Dendritic cell treated with granulocyte-macrophage colony-stimulating factor and Interleukin-4, amounts not matched to agents 40 ng/mL and 50 ng/mL, for 4 days (primary cell): ENCODE data around the gene DENND5B.
"Not testable (repeated sequence)": the region's sequence is repeated elsewhere in the genome, so short reads cannot be mapped to it uniquely, and the experiment has no call there.

Source experiments
- H3K27ac Mint-ChIP-seq: one replicate; pipeline ENCODE4 v1.8.0; 2022; ENCODE audit warnings: mild to moderate bottlenecking, mixed read lengths
- H3K27me3 Mint-ChIP-seq: one replicate; pipeline ENCODE4 v1.8.0; 2022; ENCODE audit warnings: mild to moderate bottlenecking, mixed read lengths
- H3K36me3 Mint-ChIP-seq: one replicate; pipeline ENCODE4 v1.8.0; 2022; ENCODE audit warnings: low read depth, mixed read lengths
- H3K4me1 Mint-ChIP-seq: one replicate; pipeline ENCODE4 v1.8.0; 2022; ENCODE audit warnings: low read depth, mixed read lengths
- H3K4me3 Mint-ChIP-seq: one replicate; pipeline ENCODE4 v1.8.0; 2022; ENCODE audit warnings: mild to moderate bottlenecking, moderate library complexity, mixed read lengths
- H3K9me3 Mint-ChIP-seq: one replicate; pipeline ENCODE4 v1.8.0; 2022; ENCODE audit warnings: mixed read lengths
- intact Hi-C: fragments of 100-400 bp; cut with micrococcal nuclease; formaldehyde crosslinking; loops from one replicate; pipeline ENCODE4 v1.15.0; 2022

Gene DENND5B

GRCh38 chr12:31558521-31558920 lies 32.4 kb downstream of the DENND5B start:
- Mint-ChIP-seq H3K4me3 (no peak overlapping the region), H3K27me3 (no peaks in the 10 kb centered on the region)

GRCh38 chr12:31557707-31558106 lies 33.2 kb downstream of the DENND5B start:
- H3K9me3 Mint-ChIP-seq, result peaks cover 12% of the 10 kb centered on the region
- H3K27ac Mint-ChIP-seq, result no peak overlapping the region
- H3K27me3 Mint-ChIP-seq, result no peaks in the 10 kb centered on the region
- no peak overlapping the region for H3K4me3 Mint-ChIP-seq
- intact Hi-C loops, result no loop called here
- no peaks in the 10 kb centered on the region for H3K4me1 Mint-ChIP-seq
- H3K36me3 Mint-ChIP-seq, result no peaks in the 10 kb centered on the region

More at GRCh38 chr12:31558521-31558920, 32.4 kb downstream of the DENND5B start:
- peaks cover 12% of the 10 kb centered on the region for H3K9me3 Mint-ChIP-seq
- H3K4me1 Mint-ChIP-seq, result no peaks in the 10 kb centered on the region
- no peaks in the 10 kb centered on the region for H3K36me3 Mint-ChIP-seq
- intact Hi-C loops, result no loop called here
- no peak overlapping the region for H3K27ac Mint-ChIP-seq

GRCh38 chr12:31555466-31555865 lies 35.5 kb downstream of the DENND5B start:
- H3K4me1 Mint-ChIP-seq, H3K27ac Mint-ChIP-seq, H3K4me3 Mint-ChIP-seq, H3K36me3 Mint-ChIP-seq, intact Hi-C loops, H3K27me3 Mint-ChIP-seq: not testable (repeated sequence)
- peaks cover 12% of the 10 kb centered on the region for H3K9me3 Mint-ChIP-seq

- peaks cover 12% of the 10 kb centered on the region for H3K9me3 Mint-ChIP-seq
- H3K4me1 Mint-ChIP-seq, H3K36me3 Mint-ChIP-seq, H3K27ac Mint-ChIP-seq, H3K27me3 Mint-ChIP-seq, intact Hi-C loops, H3K4me3 Mint-ChIP-seq: not testable (repeated sequence)
These were observed 40.3 kb downstream of the DENND5B start for GRCh38 chr12:31550590-31550989.

- Mint-ChIP-seq H3K36me3 (no peaks in the 10 kb centered on the region), H3K4me1 (no peaks in the 10 kb centered on the region), H3K27ac (no peak overlapping the region), H3K27me3 (peaks cover 2% of the 10 kb centered on the region), H3K4me3 (no peak overlapping the region), H3K9me3 (no peaks in the 10 kb centered on the region)
- intact Hi-C loops, result no loop called here
These were observed 54.3 kb downstream of the DENND5B start for GRCh38 chr12:31536672-31537071.

GRCh38 chr12:31533470-31533869 lies 57.5 kb downstream of the DENND5B start:
- Mint-ChIP-seq H3K9me3 (no peaks in the 10 kb centered on the region), H3K27me3 (peaks cover 2% of the 10 kb centered on the region), H3K4me3 (no peak overlapping the region), H3K36me3 (no peaks in the 10 kb centered on the region), H3K4me1 (no peaks in the 10 kb centered on the region), H3K27ac (no peak overlapping the region)
- intact Hi-C loops, result no loop called here

GRCh38 chr12:31531893-31532292 lies 59.0 kb downstream of the DENND5B start:
- H3K27me3 Mint-ChIP-seq, result peaks cover 2% of the 10 kb centered on the region
- intact Hi-C loops, result no loop called here
- H3K9me3 Mint-ChIP-seq, result no peaks in the 10 kb centered on the region
- no peaks in the 10 kb centered on the region for H3K4me1 Mint-ChIP-seq
- H3K4me3 Mint-ChIP-seq, result no peak overlapping the region
- no peak overlapping the region for H3K27ac Mint-ChIP-seq
- no peaks in the 10 kb centered on the region for H3K36me3 Mint-ChIP-seq

GRCh38 chr12:31528095-31528494 lies 62.8 kb downstream of the DENND5B start:
- intact Hi-C loops, result no loop called here
- Mint-ChIP-seq H3K4me3 (no peak overlapping the region), H3K36me3 (no peaks in the 10 kb centered on the region), H3K27me3 (peaks cover 2% of the 10 kb centered on the region), H3K4me1 (peaks cover 18% of the 10 kb centered on the region), H3K27ac (no peak overlapping the region), H3K9me3 (no peaks in the 10 kb centered on the region)

GRCh38 chr12:31527083-31527482 lies 63.9 kb downstream of the DENND5B start:
- no peak overlapping the region for H3K27ac Mint-ChIP-seq
- intact Hi-C loops, result no loop called here
- H3K4me1 Mint-ChIP-seq, result peaks cover 18% of the 10 kb centered on the region
- no peak overlapping the region for H3K4me3 Mint-ChIP-seq
- no peaks in the 10 kb centered on the region for H3K36me3 Mint-ChIP-seq
- no peaks in the 10 kb centered on the region for H3K27me3 Mint-ChIP-seq
- H3K9me3 Mint-ChIP-seq, result no peaks in the 10 kb centered on the region

GRCh38 chr12:31526158-31526546 lies 64.8 kb downstream of the DENND5B start:
- H3K4me1 Mint-ChIP-seq, result peaks cover 18% of the 10 kb centered on the region
- H3K36me3 Mint-ChIP-seq, result no peaks in the 10 kb centered on the region
- intact Hi-C loops, result no loop called here
- H3K27me3 Mint-ChIP-seq, result no peaks in the 10 kb centered on the region
- H3K27ac Mint-ChIP-seq, result no peak overlapping the region
- no peak overlapping the region for H3K4me3 Mint-ChIP-seq
- H3K9me3 Mint-ChIP-seq, result no peaks in the 10 kb centered on the region

GRCh38 chr12:31525496-31526157 lies 65.3 kb downstream of the DENND5B start:
- H3K4me1 Mint-ChIP-seq, result peaks cover 18% of the 10 kb centered on the region
- no peak overlapping the region for H3K4me3 Mint-ChIP-seq
- intact Hi-C loops, result no loop called here
- no peaks in the 10 kb centered on the region for H3K36me3 Mint-ChIP-seq
- no peaks in the 10 kb centered on the region for H3K9me3 Mint-ChIP-seq
- no peak overlapping the region for H3K27ac Mint-ChIP-seq
- no peaks in the 10 kb centered on the region for H3K27me3 Mint-ChIP-seq

GRCh38 chr12:31524791-31525495 lies 66.0 kb downstream of the DENND5B start:
- H3K27me3 Mint-ChIP-seq, result no peaks in the 10 kb centered on the region
- H3K27ac Mint-ChIP-seq, result no peak overlapping the region
- H3K4me1 Mint-ChIP-seq, result peaks cover 18% of the 10 kb centered on the region
- H3K4me3 Mint-ChIP-seq, result no peak overlapping the region
- H3K9me3 Mint-ChIP-seq, result no peaks in the 10 kb centered on the region
- H3K36me3 Mint-ChIP-seq, result no peaks in the 10 kb centered on the region
- intact Hi-C loops, result no loop called here

GRCh38 chr12:31523306-31523705 lies 67.6 kb downstream of the DENND5B start:
- no peaks in the 10 kb centered on the region for H3K36me3 Mint-ChIP-seq
- peaks cover 18% of the 10 kb centered on the region for H3K4me1 Mint-ChIP-seq
- H3K27ac Mint-ChIP-seq, result no peak overlapping the region
- intact Hi-C loops, result no loop called here
- no peaks in the 10 kb centered on the region for H3K9me3 Mint-ChIP-seq
- no peak overlapping the region for H3K4me3 Mint-ChIP-seq
- H3K27me3 Mint-ChIP-seq, result no peaks in the 10 kb centered on the region

GRCh38 chr12:31522607-31523006 lies 68.3 kb downstream of the DENND5B start:
- Mint-ChIP-seq H3K27me3 (no peaks in the 10 kb centered on the region), H3K36me3 (no peaks in the 10 kb centered on the region), H3K4me1 (peaks cover 18% of the 10 kb centered on the region), H3K4me3 (no peak overlapping the region), H3K9me3 (no peaks in the 10 kb centered on the region), H3K27ac (no peak overlapping the region)
- intact Hi-C loops, result no loop called here

- Mint-ChIP-seq H3K4me3 (no peak overlapping the region), H3K27ac (no peak overlapping the region), H3K9me3 (no peaks in the 10 kb centered on the region), H3K27me3 (no peaks in the 10 kb centered on the region), H3K36me3 (no peaks in the 10 kb centered on the region), H3K4me1 (peaks cover 18% of the 10 kb centered on the region)
- intact Hi-C loops, result no loop called here
These were observed 69.0 kb downstream of the DENND5B start for GRCh38 chr12:31521964-31522363.
